ACC112 (cell line): ENCODE results near the gene MTFP1.
"Not testable (repeated sequence)": the region's sequence is repeated elsewhere in the genome, so short reads cannot be mapped to it uniquely, and the experiment has no call there.

ENCODE experiments used
- H2AFZ ChIP-seq: fragments of 200-600 bp; sonication (generic); one replicate; pipeline ENCODE4 v1.6.0; 2017; ENCODE audit warnings: antibody characterized with exemption, low read length; ENCODE audit not compliant: unreplicated experiment
- H3K27ac ChIP-seq: fragments of 200-600 bp; sonication (generic); 2 replicates; pipeline ENCODE4 v1.5.1; 2014; ENCODE audit warnings: low read depth, mild to moderate bottlenecking, antibody characterized with exemption, low read length, moderate library complexity
- H3K27me3 ChIP-seq: fragments of 200-600 bp; sonication (generic); 2 replicates; pipeline ENCODE4 v1.6.1; 2014; ENCODE audit warnings: mild to moderate bottlenecking, antibody characterized with exemption, low read length, moderate library complexity, mixed read lengths; ENCODE audit not compliant: insufficient read depth
- H3K36me3 ChIP-seq: fragments of 200-600 bp; sonication (generic); 2 replicates; pipeline ENCODE4 v1.6.1; 2016; ENCODE audit warnings: mild to moderate bottlenecking, antibody characterized with exemption, low read length, moderate library complexity, mixed read lengths; ENCODE audit not compliant: insufficient read depth
- H3K4me1 ChIP-seq: fragments of 200-600 bp; sonication (generic); one replicate; pipeline ENCODE4 v1.6.1; 2016; ENCODE audit warnings: low read length, mixed read lengths; ENCODE audit not compliant: insufficient read depth, unreplicated experiment, control insufficient read depth
- H3K4me3 ChIP-seq: fragments of 200-600 bp; sonication (generic); 2 replicates; pipeline ENCODE4 v1.5.1; 2014; ENCODE audit warnings: mild to moderate bottlenecking, low read depth, low read length
- H3K79me2 ChIP-seq: fragments of 200-600 bp; sonication (generic); one replicate; pipeline ENCODE4 v1.6.0; 2016; ENCODE audit warnings: low read length; ENCODE audit not compliant: control insufficient read depth, unreplicated experiment, insufficient read depth

MTFP1 gene

DNA sequence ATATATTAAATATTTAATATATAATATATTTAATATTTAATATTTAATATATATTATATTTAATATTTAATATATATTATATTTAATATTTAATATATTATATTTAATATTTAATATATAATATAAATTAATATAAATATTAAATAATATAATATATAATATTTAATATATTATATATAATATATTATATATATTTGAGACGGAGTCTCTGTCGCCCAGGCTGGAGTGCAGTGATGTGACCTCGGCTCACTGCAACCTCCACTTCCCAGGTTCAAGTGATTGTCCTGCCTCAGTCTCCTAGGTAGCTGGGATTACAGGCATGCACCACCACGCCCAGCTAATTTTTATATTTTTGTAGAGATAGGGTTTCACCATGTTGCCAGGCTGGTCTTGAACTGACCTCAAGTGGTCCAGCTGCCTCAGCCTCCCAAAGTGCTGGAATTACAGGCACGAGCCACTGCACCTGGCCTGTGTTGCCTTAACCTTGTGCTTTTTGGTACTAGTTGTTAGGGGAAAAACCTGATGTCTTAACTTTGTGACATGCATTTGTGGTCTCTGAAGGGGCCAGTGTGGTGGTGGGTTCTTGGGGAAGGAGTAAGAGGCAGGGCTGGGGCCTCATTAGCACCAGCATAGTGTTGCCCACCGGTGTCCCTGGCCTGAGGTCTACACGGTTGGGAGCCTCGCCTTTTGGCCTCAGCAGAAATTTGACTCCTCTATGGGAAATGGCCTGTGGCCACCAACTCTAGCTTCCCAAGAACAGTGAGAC lies 29.7 kb downstream of the MTFP1 start:
- Histone ChIP-seq H3K36me3 (no peaks in the 10 kb centered on the region), H3K79me2 (no peaks in the 10 kb centered on the region), H3K4me3 (no peak overlapping the region), H3K4me1 (no peaks in the 10 kb centered on the region), H3K27me3 (no peaks in the 10 kb centered on the region), H3K27ac (no peak overlapping the region), H2AFZ (no peak overlapping the region)

DNA sequence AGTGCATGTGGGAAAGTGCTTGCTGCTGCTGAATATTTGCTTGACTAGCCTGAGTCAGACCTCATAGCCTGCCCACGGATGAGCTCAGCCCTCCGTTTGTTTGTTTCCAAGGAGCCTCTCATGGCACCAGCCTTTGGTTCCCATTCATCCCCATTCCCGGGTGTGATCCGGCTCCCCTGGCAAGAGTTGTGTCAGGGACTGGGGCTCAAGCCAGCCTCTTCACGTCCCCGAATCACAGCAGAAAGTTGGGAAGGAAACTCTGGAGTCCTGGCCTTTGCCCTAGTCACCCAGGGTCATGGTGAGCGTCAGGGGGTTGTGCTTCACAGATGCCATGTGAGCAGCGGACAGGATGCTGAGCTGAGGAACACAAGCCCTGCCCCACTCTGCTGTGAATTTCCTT lies 32.4 kb downstream of the MTFP1 start:
- H3K79me2 ChIP-seq: no peaks in the 10 kb centered on the region
- no peaks in the 10 kb centered on the region for H3K27me3 ChIP-seq
- no peak overlapping the region for H3K4me3 ChIP-seq
- no peaks in the 10 kb centered on the region for H3K4me1 ChIP-seq
- H3K27ac ChIP-seq: no peak overlapping the region
- no peak overlapping the region for H2AFZ ChIP-seq
- no peaks in the 10 kb centered on the region for H3K36me3 ChIP-seq

GRCh38 chr22:30459181-30460052 lies 33.8 kb downstream of the MTFP1 start:
- Histone ChIP-seq H3K27ac (no peak overlapping the region), H3K4me1 (no peaks in the 10 kb centered on the region)

GRCh38 chr22:30460147-30460546 lies 34.6 kb downstream of the MTFP1 start:
- H2AFZ ChIP-seq: no peak overlapping the region
- no peak overlapping the region for H3K4me3 ChIP-seq
- no peaks in the 10 kb centered on the region for H3K79me2 ChIP-seq
- H3K27ac ChIP-seq: no peak overlapping the region
- H3K36me3 ChIP-seq: no peaks in the 10 kb centered on the region
- 0 out of 2 replicates have a peak, but pooled peaks cover 2% of the 10 kb centered on the region for H3K27me3 ChIP-seq
- H3K4me1 ChIP-seq: no peaks in the 10 kb centered on the region

More at GRCh38 chr22:30459181-30460052, 33.8 kb downstream of the MTFP1 start:
- Histone ChIP-seq H3K36me3 (no peaks in the 10 kb centered on the region), H3K4me3 (no peak overlapping the region), H2AFZ (no peak overlapping the region), H3K27me3 (no peaks in the 10 kb centered on the region), H3K79me2 (no peaks in the 10 kb centered on the region)

DNA sequence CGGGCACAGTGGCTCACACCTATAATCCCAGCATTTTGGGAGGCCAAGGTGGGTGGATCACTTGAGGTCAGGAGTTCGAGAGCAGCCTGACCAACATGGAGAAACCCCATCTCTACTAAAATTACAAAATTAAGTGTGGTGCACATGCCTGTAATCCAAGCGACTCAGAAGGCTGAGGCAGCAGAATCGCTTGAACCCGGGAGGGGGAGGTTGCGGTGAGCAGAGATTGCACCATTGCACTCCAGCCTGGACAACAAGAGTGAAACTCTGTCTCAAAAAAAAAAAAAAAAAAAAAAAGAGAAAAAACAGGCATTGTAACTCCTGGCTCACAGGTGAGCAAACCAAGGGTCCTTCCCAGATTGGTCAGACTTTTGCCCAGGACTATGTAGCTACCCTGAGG lies 35.0 kb downstream of the MTFP1 start:
- not testable (repeated sequence) for H3K27ac ChIP-seq, H3K79me2 ChIP-seq, H3K36me3 ChIP-seq, H3K27me3 ChIP-seq, H3K4me3 ChIP-seq, H3K4me1 ChIP-seq, H2AFZ ChIP-seq

DNA sequence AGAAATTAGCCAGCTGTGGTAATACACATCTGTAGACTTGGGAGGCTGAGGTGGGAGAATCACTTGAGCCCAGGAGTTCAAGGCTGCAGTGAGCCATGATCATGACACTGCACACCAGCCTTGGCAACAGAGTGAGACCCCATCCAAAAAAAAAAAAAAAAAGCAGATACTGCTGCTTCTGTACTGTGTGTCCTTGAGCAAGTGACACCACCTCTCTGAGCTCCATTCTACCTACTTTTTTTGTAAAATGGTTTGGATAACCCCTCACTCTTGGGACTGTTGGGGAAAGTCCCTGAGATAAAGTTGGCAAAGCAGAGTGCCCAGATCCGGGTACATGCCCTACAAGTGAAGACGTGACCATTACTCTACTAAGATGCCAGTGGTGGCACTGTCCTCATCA lies 43.6 kb downstream of the MTFP1 start:
- Histone ChIP-seq H2AFZ (no peak overlapping the region), H3K27me3 (peaks cover 26% of the 10 kb centered on the region), H3K79me2 (no peaks in the 10 kb centered on the region), H3K36me3 (no peaks in the 10 kb centered on the region), H3K27ac (no peak overlapping the region), H3K4me1 (no peaks in the 10 kb centered on the region), H3K4me3 (no peak overlapping the region)

- Histone ChIP-seq H3K79me2 (no peaks in the 10 kb centered on the region), H3K27me3 (peaks cover 23% of the 10 kb centered on the region), H3K27ac (no peak overlapping the region), H3K4me1 (no peaks in the 10 kb centered on the region), H3K4me3 (no peak overlapping the region), H3K36me3 (no peaks in the 10 kb centered on the region), H2AFZ (no peak overlapping the region)
Observed at GRCh38 chr22:30470655-30471054, 45.1 kb downstream of the MTFP1 start.

GRCh38 chr22:30471616-30472318 lies 46.2 kb downstream of the MTFP1 start, which contains the start of gene SEC14L3:
Gene SEC14L3 (minus strand): TSS chr22:30472017. CDS start chr22:30471958, 59 bp downstream.
- no peak within 1 kb of the TSS for H2AFZ ChIP-seq
- no peak within 1 kb of the TSS for H3K4me3 ChIP-seq
- peaks cover 18% of the 10 kb centered on the region for H3K27me3 ChIP-seq
- H3K4me1 ChIP-seq: no peaks in the 10 kb centered on the region
- no peaks in the 10 kb centered on the region for H3K36me3 ChIP-seq
- no peaks in the 10 kb centered on the region for H3K79me2 ChIP-seq
- no peak within 1 kb of the TSS for H3K27ac ChIP-seq

GRCh38 chr22:30472994-30473720 lies 47.6 kb downstream of the MTFP1 start:
- Histone ChIP-seq H3K27me3 (peaks cover 18% of the 10 kb centered on the region), H3K36me3 (no peaks in the 10 kb centered on the region), H2AFZ (no peak overlapping the region), H3K27ac (no peak overlapping the region), H3K4me3 (no peak overlapping the region), H3K4me1 (no peaks in the 10 kb centered on the region), H3K79me2 (no peaks in the 10 kb centered on the region)

- Histone ChIP-seq H3K79me2 (no peaks in the 10 kb centered on the region), H3K27me3 (peaks cover 18% of the 10 kb centered on the region), H3K36me3 (no peaks in the 10 kb centered on the region), H3K4me1 (no peaks in the 10 kb centered on the region), H3K4me3 (no peak overlapping the region), H3K27ac (no peak overlapping the region), H2AFZ (no peak overlapping the region)
Observed at GRCh38 chr22:30474121-30474520, 48.6 kb downstream of the MTFP1 start.
